Measurements from ENCODE around the gene CDK16.

CDK16 gene

GRCh38 chrX:47228550-47229270, 10.2 kb downstream of the CDK16 start:
- no peak for DNase-seq

DNA sequence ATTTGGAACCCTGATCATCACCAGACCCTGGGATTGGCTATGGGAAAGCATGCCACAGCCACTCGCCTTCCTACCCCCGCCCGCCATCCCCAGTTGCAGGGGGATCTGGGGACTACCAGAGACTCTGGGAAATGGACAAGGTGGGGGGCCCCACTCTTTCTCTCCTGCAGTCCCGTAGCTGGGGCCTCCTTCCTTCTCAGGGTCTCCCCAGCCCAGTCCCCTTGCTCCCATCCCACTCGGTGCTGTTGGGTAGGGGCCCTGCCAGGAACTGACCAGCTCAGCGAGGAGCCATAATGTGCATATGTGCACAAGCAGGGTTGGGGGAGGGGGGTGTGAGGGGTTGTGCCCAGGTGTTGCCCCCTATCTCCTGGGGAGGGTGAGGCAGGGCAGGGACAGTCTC, 10.9 kb downstream of the CDK16 start:
- DNase-seq, result no peak

- DNase-seq, result no peak
Observed at GRCh38 chrX:47230136-47230868, 11.8 kb downstream of the CDK16 start.

- DNase-seq, result no peak
Observed at GRCh38 chrX:47231167-47231566, 12.7 kb downstream of the CDK16 start.

DNA sequence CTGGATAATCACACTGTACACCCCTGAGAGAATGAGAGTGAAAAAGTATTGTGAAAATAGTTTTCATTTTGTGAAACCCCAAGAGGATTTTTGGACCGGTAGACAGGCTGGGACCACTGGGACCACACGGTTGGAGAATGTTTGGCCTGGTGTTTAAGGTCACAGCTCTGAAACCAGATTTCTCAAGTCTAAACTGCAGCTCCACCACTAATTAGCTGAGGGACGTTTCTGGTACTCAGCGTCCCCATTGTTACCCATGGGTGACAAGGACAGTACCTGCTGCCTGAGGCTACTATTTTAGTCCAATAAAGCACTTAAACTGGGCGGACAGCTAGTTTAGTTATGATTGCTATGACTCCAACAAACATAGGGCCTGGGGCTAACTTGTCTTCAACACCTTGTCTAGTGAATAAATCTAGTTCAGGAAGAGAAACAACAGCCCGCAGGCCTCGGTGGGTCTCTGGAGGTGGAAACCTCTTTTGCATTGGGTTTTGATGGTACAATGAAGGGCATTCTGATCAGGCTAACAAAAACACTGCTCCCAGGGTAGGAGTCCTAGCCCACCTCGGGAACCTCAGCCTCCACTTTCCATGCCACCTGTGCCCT, 13.8 kb downstream of the CDK16 start:
- DNase-seq, result no peak

GRCh38 chrX:47232803-47233332, 14.4 kb downstream of the CDK16 start, which contains the start of gene USP11:
USP11 (plus strand) TSS chrX:47233009; CDS start chrX:47233044, 35 bp downstream.
- peak; percentile 55 for DNase-seq

- DNase-seq, result peak; percentile 98
Observed at GRCh38 chrX:47233333-47234113, 15.0 kb downstream of the CDK16 start.

GRCh38 chrX:47234583-47234982, 16.1 kb downstream of the CDK16 start:
- no peak for DNase-seq

GRCh38 chrX:47235691-47236103, 17.2 kb downstream of the CDK16 start:
- no peak for DNase-seq

DNA sequence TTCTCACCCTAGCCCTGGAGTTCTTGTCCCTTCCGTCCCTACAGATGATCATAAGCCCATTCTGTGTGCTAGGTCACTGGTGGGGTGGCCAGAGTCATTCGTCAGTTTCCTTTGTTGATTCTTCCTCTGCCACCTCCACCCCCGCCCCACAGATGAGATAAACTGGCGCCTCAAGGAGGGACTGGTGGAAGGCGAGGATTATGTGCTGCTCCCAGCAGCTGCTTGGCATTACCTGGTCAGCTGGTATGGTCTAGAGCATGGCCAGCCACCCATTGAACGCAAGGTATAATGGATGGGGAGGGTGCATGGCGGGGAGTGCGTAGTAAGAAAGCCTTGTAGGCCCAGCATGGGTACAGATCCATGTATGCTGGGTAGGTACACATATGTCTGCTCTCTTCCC, 20.7 kb downstream of the CDK16 start:
- DNase-seq, result no peak

GRCh38 chrX:47239898-47240545, 21.5 kb downstream of the CDK16 start:
- no peak for DNase-seq

- no peak for DNase-seq
Observed at GRCh38 chrX:47240619-47241018, 22.1 kb downstream of the CDK16 start.

DNA sequence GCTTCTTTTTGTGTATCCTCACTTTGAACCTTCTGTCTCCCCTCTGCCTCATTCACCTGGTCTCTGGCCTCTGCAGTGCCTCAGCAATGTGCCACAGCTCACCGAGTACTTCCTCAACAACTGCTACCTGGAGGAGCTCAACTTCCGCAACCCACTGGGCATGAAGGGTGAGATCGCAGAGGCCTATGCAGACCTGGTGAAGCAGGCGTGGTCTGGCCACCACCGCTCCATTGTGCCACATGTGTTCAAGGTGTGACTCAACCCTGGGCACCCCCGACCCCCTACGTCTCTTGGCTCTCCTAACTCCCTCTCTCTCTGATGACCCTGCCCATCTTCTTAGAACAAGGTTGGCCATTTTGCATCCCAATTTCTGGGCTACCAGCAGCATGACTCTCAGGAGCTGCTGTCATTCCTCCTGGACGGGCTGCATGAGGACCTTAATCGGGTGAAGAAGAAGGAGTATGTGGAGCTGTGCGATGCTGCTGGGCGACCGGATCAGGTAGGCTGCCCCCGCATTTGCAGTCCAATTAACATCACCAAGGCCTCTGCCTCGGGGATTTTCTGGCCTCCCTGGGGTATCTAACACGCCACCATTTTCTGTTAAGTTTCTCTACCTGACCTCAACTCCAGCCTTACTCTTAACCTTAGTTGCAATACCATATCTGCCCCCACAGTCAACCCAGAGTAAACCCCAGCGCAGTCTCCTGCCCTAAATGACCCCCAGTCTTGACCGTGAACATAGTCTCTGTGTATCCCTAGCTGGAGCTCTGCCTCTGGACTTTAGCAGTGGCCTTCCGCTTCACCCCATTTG, 22.9 kb downstream of the CDK16 start:
- DNase-seq, result no peak

- DNase-seq, result no peak
Observed at GRCh38 chrX:47242321-47242720, 23.8 kb downstream of the CDK16 start.

DNA sequence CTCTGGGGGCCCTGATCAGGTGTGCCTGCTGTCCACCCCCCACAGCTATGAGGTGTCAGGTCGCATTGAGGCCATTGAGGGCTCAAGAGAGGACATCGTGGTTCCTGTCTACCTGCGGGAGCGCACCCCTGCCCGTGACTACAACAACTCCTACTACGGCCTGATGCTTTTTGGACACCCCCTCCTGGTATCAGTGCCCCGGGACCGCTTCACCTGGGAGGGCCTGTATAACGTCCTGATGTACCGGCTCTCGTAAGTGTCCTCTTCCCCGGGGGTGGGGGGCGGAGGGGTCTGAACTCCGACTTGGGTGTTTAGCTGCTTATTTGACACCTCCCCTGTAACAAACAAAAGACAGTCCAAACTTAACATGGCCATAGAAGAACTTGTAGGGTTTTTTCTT, 24.9 kb downstream of the CDK16 start:
- no peak for DNase-seq

- no peak for DNase-seq
Observed at GRCh38 chrX:47244676-47245075, 26.2 kb downstream of the CDK16 start.

- DNase-seq, result no peak
Observed at GRCh38 chrX:47245156-47245555, 26.7 kb downstream of the CDK16 start.

- DNase-seq, result no peak
Observed at GRCh38 chrX:47247206-47247998, 28.9 kb downstream of the CDK16 start.

DNA sequence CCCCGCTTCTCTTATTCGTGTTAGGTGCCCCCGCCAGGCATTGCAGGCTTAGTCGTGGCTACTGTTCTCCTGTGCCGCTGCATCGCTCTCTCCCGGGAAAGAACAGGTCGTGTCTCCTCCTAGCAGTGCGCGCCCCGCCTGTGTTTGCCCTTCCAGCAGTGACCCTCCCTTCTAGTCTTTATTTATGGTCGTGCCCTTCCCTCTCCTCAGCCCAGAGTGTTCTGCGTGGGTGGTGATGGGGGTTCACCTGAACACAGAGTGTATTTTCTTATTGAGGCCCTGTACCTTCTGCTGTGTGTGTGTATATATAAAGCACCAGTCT, 29.5 kb downstream of the CDK16 start:
- DNase-seq, result no peak

DNA sequence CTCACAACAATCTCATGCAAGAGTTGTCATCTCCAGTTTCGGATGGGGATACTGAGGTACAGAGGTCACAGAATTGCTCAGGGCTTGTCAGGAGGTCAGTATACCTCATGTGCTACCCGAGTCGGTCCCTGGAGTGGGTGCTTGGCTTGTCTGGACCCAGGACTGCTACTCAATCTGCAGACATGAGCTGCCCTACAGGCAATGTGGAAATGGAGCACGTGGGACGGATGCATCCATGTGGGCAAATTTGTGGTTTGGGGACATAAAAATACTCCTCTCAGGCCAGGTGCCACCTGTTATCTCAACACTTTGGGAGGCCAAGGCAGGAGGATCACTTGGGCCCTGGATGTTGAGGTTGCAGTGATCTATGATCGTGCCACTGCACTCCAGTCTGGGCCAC, 30.1 kb downstream of the CDK16 start:
- no peak for DNase-seq

- DNase-seq, result no peak
Observed at GRCh38 chrX:47250017-47250347, 31.5 kb downstream of the CDK16 start.
